K562 (cell line): Measurements from ENCODE around the gene SEMA3A. TPM values are rescaled to one million over a fixed set of nuclear protein-coding genes. Genes with fewer than 3 reads are reported as not detected.

Experiments
- ATAC-seq: fragments of 200-7000 bp; cut with Tn5 transposase; 3 replicates; pipeline ENCODE4 v1.9.1; 2020; ENCODE audit warnings: moderate library complexity
- BruUV-seq: library from RNA; stranded (reverse); fragments of 400-500 nt; replicated peaks from 2 replicates; lab custom pipeline; 2021; lab: Mats Ljungman, UMichigan
- CTCF ChIA-PET: fragments of 300-600 bp; formaldehyde crosslinking; extraction: SDS; loops from one replicate; lab custom pipeline; 2021; ENCODE audit warnings: low intra/inter-chr PET ratio; lab: Yijun Ruan, JAX
- POLR2A ChIA-PET: fragments of 300-600, 350-650 bp; sonication (Branson Sonifier 250); formaldehyde crosslinking; extraction: SDS; loops from one replicate; lab custom pipeline; 2021; ENCODE audit warnings: antibody characterized with exemption, inconsistent platforms; lab: Yijun Ruan, JAX
- DNase-seq, 4 experiments: peaks; one replicate each; pipeline versions ENCODE4 v3.0.0 to v3.0.0-alpha.2; 2011 to 2018; ENCODE audit warnings: low spot score in 3 of 4, mixed read lengths in 3 of 4; ENCODE audit errors: extremely low read depth in 1 of 4
- FAIRE-seq: peaks from 2 replicates; lab custom pipeline; 2011; peaks lifted over from hg19 to GRCh38; lab: Jason Lieb, UNC
- H2AFZ ChIP-seq: 2 replicates; pipeline ENCODE4 v1.6.0; 2011; ENCODE audit warnings: low read depth, low read length, control low read depth, inconsistent platforms
- H3K27ac ChIP-seq: fragments of 200-600 bp; 3 replicates; pipeline ENCODE4 v1.8.0; 2011; ENCODE audit warnings: low read depth, mild to moderate bottlenecking, control low read depth, inconsistent platforms, low read length, moderate library complexity, mixed read lengths; ENCODE audit errors: extremely low read depth
- H3K27me3 ChIP-seq, 2 experiments: fragments of 300-600 bp in 1 of 2; 2 replicates in 1 of 2; 3 replicates in 1 of 2; pipeline versions ENCODE4 v1.6.0 to v1.8.0; 2011; ENCODE audit warnings: inconsistent platforms in 2 of 2, low read length in 2 of 2, mild to moderate bottlenecking in 1 of 2, mixed read lengths in 1 of 2, moderate library complexity in 1 of 2; ENCODE audit not compliant: control insufficient read depth in 2 of 2, insufficient read depth in 2 of 2
- H3K36me3 ChIP-seq: fragments of 300-600 bp; 3 replicates; pipeline ENCODE4 v1.8.0; 2011; ENCODE audit warnings: mild to moderate bottlenecking, low read length, inconsistent platforms; ENCODE audit not compliant: control insufficient read depth, insufficient read depth
- H3K4me1 ChIP-seq, 2 experiments: fragments of 200-600 bp in 1 of 2; replicated peaks in 1 of 2; 2 replicates in 1 of 2; 3 replicates in 1 of 2; pipeline versions ENCODE4 v1.5.1 to v1.8.0; 2011; ENCODE audit warnings: inconsistent platforms in 2 of 2, low read length in 2 of 2, mild to moderate bottlenecking in 1 of 2, mixed read lengths in 1 of 2, moderate library complexity in 1 of 2; ENCODE audit not compliant: control insufficient read depth in 2 of 2, insufficient read depth in 2 of 2
- H3K4me2 ChIP-seq: 2 replicates; pipeline ENCODE4 v1.6.1; 2011; ENCODE audit warnings: low read length, control low read depth, inconsistent platforms, mixed read lengths; ENCODE audit not compliant: insufficient read depth
- H3K4me3 ChIP-seq: fragments of 200-600 bp; sonication (generic), shearing (Covaris generic); 2 replicates; pipeline ENCODE4 v1.5.1; 2016; ENCODE audit warnings: control low read depth, inconsistent platforms
- H3K79me2 ChIP-seq: fragments of 200-600 bp; 3 replicates; pipeline ENCODE4 v1.8.0; 2011; ENCODE audit warnings: low read length, inconsistent platforms; ENCODE audit not compliant: control insufficient read depth, insufficient read depth
- H3K9ac ChIP-seq, 2 experiments: 2 replicates each; pipeline versions ENCODE4 v1.6.0 to v1.6.1; 2011; ENCODE audit warnings: low read depth in 2 of 2, low read length in 2 of 2, control low read depth in 1 of 2, inconsistent platforms in 1 of 2, mild to moderate bottlenecking in 1 of 2, mixed read lengths in 1 of 2; ENCODE audit not compliant: insufficient read depth in 1 of 2
- H3K9me1 ChIP-seq: one replicate; pipeline ENCODE4 v1.6.0; 2011; ENCODE audit warnings: inconsistent platforms, mild to moderate bottlenecking, low read length, moderate library complexity; ENCODE audit not compliant: control insufficient read depth, insufficient read depth
- H3K9me3 ChIP-seq: replicated peaks from 2 replicates; pipeline ENCODE4 v1.5.1; 2011; ENCODE audit warnings: low read depth, low read length, inconsistent platforms; ENCODE audit not compliant: control insufficient read depth, insufficient read depth
- H4K20me1 ChIP-seq: replicated peaks from 2 replicates; pipeline ENCODE4 v1.6.1; 2011; ENCODE audit warnings: low read length, inconsistent platforms, mixed read lengths; ENCODE audit not compliant: control insufficient read depth, insufficient read depth
- CBFA2T2 ChIP-seq: fragments of 450-650 bp; conservative IDR thresholded peaks from 2 replicates; pipeline ENCODE4 v1.6.1; 2017; ENCODE audit warnings: mild to moderate bottlenecking
- EP400 ChIP-seq: fragments of 450-650 bp; IDR thresholded peaks from 2 replicates; pipeline ENCODE4 v1.6.1; 2017; ENCODE audit warnings: antibody characterized with exemption, mild to moderate bottlenecking, moderate library complexity
- HDAC8 ChIP-seq: fragments of 450-650 bp; IDR thresholded peaks from 2 replicates; pipeline ENCODE4 v1.6.1; 2016; ENCODE audit warnings: mild to moderate bottlenecking, missing genetic modification characterization, moderate library complexity, missing compliant biosample characterization
- NRF1 ChIP-seq, 2 experiments: fragments of 450-650 bp; IDR thresholded peaks in 1 of 2; conservative IDR thresholded peaks in 1 of 2; 2 replicates each; pipeline ENCODE4 v1.6.1; 2014; ENCODE audit warnings: mild to moderate bottlenecking in 2 of 2
- ZNF165 ChIP-seq: fragments of 250-450 bp; sonication (Bioruptor Pico); IDR thresholded peaks from 2 replicates; pipeline ENCODE4 v1.4.0; 2020; ENCODE audit warnings: borderline replicate concordance
- ZNF583 ChIP-seq: fragments of 250-450 bp; sonication (Bioruptor Pico); IDR thresholded peaks from 2 replicates; pipeline ENCODE4 v1.4.0; 2020
- WGBS: fragments of 100-300 bp; shearing (Covaris generic); methylation state at CpG from one replicate; pipeline ENCODE4 v1.1.6; 2016; ENCODE audit warnings: low coverage, mixed read lengths; ENCODE audit not compliant: insufficient coverage; ENCODE audit errors: missing lambda C conversion rate; 5-methylcytosine and 5-hydroxymethylcytosine counted together
- in situ Hi-C: fragments of 300-500 bp; cut with MboI; formaldehyde crosslinking; loops from 4 replicates; pipeline ENCODE4 v1.15.0; 2018; ENCODE audit warnings: inconsistent platforms, mixed read lengths
- intact Hi-C: fragments of 100-400 bp; cut with micrococcal nuclease; formaldehyde crosslinking; loops from 2 replicates; pipeline ENCODE4 v1.14.2; 2022
- polyA plus RNA-seq, 8 experiments: library from polyadenylated mRNA; depleted of rRNA in 4 of 8; stranded (reverse) in 5 of 8; unstranded in 3 of 8; fragments of >200 nt; fragmentation: Nextera tagmentation in 2 of 8; fragmentation: Illumina TruSeq in 1 of 8; extraction: Ambion mirVana in 2 of 8; extraction: Trizol in 1 of 8; gene quantifications; 2 replicates each; pipeline versions ENCODE4 v1.2.1 to v1.2.3, GENCODE V29; 2011 to 2014; ENCODE audit warnings: inconsistent platforms in 1 of 8, missing spikeins in 1 of 8
- total RNA-seq, 7 experiments: library from RNA; depleted of rRNA in 6 of 7; stranded (reverse); fragments of >200 nt in 6 of 7; fragmentation: Illumina TruSeq in 2 of 7; extraction: Trizol in 2 of 7; gene quantifications; 2 replicates each; pipeline versions ENCODE4 v1.2.1 to v1.2.3, GENCODE V29; 2011 to 2021; ENCODE audit warnings: low replicate concordance in 1 of 7
- TF ChIP-seq, protein P1 (sequence below): fragments of 200-800 bp; sonication (Bioruptor generic); IDR thresholded peaks from 2 replicates; pipeline ENCODE4 v1.6.1; 2017; ENCODE audit warnings: missing genetic modification characterization, missing compliant biosample characterization
- TF ChIP-seq, protein P2 (sequence below): fragments of 250-450 bp; sonication (Bioruptor Pico); IDR thresholded peaks from 2 replicates; pipeline ENCODE4 v1.4.0; 2020
- TF ChIP-seq, protein P3 (sequence below): fragments of 450-650 bp; IDR thresholded peaks from 2 replicates; pipeline ENCODE4 v1.6.1; 2016; ENCODE audit warnings: missing biosample characterization, missing genetic modification characterization

Gene SEMA3A
- total and polyA plus RNA-seq, 9 of the 15 experiments (the other 6 are each of a cell fraction or from before 2014, with no cell fraction given): 0.36 to 3.0 (median 1.1) TPM

DNA sequence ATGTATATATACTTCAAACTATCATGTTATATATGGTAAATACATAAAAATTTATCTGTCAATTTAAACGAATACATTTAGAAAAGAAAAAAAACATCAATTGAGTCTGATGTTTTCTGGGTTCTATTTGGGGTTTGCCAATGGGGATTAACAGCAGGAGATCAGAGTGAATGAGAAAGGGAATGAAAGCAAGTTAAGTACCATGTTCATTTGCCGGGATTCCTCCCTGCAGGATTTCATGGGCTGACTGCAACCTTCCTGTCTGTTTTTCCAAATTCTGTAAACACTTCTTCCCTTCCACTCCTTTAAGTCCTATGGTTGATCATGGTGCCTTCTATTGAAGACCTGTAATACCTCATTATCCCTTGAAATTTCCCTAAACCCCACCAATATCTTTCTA is 33.9 kb upstream of the SEMA3A start:
- Histone ChIP-seq H3K79me2 (no peaks in the 10 kb centered on the region), H3K4me1 (no peaks in the 10 kb centered on the region), H3K9ac (no peak overlapping the region), H4K20me1 (no peaks in the 10 kb centered on the region), H3K9me1 (no peaks in the 10 kb centered on the region), H2AFZ (no peak overlapping the region), H3K4me2 (no peak overlapping the region), H3K9me3 (no peaks in the 10 kb centered on the region), H3K27ac (no peak overlapping the region), H3K4me3 (no peak overlapping the region), H3K27me3 (no peaks in the 10 kb centered on the region), H3K36me3 (no peaks in the 10 kb centered on the region)
- POLR2A ChIA-PET: no interaction called here
- 0% methylated on average over 2 of the region's 2 CpGs for WGBS
- TF ChIP-seq CBFA2T2 (no peak), ZNF583 (no peak), HDAC8 (no peak), NRF1 (conservative IDR thresholded peaks at IDR 0.05 in 1 of 2, IDR thresholded peaks at IDR 0.05 in 1 of 2) (no peak), ZNF165 (CRISPR knock-in tag) (no peak), EP400 (no peak)
- TF ChIP-seq, protein P1, sequence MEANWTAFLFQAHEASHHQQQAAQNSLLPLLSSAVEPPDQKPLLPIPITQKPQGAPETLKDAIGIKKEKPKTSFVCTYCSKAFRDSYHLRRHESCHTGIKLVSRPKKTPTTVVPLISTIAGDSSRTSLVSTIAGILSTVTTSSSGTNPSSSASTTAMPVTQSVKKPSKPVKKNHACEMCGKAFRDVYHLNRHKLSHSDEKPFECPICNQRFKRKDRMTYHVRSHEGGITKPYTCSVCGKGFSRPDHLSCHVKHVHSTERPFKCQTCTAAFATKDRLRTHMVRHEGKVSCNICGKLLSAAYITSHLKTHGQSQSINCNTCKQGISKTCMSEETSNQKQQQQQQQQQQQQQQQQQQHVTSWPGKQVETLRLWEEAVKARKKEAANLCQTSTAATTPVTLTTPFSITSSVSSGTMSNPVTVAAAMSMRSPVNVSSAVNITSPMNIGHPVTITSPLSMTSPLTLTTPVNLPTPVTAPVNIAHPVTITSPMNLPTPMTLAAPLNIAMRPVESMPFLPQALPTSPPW (CRISPR knock-in tag): no peak
- TF ChIP-seq, protein P2, sequence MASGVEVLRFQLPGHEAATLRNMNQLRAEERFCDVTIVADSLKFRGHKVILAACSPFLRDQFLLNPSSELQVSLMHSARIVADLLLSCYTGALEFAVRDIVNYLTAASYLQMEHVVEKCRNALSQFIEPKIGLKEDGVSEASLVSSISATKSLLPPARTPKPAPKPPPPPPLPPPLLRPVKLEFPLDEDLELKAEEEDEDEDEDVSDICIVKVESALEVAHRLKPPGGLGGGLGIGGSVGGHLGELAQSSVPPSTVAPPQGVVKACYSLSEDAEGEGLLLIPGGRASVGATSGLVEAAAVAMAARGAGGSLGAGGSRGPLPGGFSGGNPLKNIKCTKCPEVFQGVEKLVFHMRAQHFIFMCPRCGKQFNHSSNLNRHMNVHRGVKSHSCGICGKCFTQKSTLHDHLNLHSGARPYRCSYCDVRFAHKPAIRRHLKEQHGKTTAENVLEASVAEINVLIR (CRISPR knock-in tag): no peak
- TF ChIP-seq, protein P3, sequence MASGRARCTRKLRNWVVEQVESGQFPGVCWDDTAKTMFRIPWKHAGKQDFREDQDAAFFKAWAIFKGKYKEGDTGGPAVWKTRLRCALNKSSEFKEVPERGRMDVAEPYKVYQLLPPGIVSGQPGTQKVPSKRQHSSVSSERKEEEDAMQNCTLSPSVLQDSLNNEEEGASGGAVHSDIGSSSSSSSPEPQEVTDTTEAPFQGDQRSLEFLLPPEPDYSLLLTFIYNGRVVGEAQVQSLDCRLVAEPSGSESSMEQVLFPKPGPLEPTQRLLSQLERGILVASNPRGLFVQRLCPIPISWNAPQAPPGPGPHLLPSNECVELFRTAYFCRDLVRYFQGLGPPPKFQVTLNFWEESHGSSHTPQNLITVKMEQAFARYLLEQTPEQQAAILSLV (tag): no peak
- ATAC-seq (no peak), FAIRE-seq (no peak), DNase-seq (no peak)
- no TSS peak for BruUV-seq
- intact Hi-C loops: no loop called here
- in situ Hi-C loops: no loop called here
- CTCF ChIA-PET: no interaction called here
